H1 (cell line): ENCODE data around the gene RNF187. TPM values are rescaled to one million over a fixed set of nuclear protein-coding genes. Genes with fewer than 3 reads are reported as not detected.
A peak's percentile ranks its signal among the peaks of the same experiment; 100 is the strongest.

Source experiments
- BACH1 ChIP-seq: IDR thresholded peaks from 2 replicates; pipeline ENCODE4 v1.6.1; 2012; ENCODE audit warnings: low read length, improper control_type of control experiment
- CBX5 ChIP-seq: fragments of 300-800, 300-1000 bp; sonication (generic); IDR thresholded peaks from 2 replicates; pipeline ENCODE4 v1.7.1; 2016; ENCODE audit warnings: antibody characterized with exemption, low read length, low read depth
- CBX8 ChIP-seq: fragments of 300-800, 300-1000 bp; sonication (generic); IDR thresholded peaks from 2 replicates; pipeline ENCODE4 v1.7.1; 2016; ENCODE audit warnings: low read depth, low read length, borderline replicate concordance
- CEBPB ChIP-seq: IDR thresholded peaks from 2 replicates; pipeline ENCODE4 v1.6.1; 2012; ENCODE audit warnings: low read depth, low read length
- CTBP2 ChIP-seq: IDR thresholded peaks from 2 replicates; pipeline ENCODE4 v1.7.0; 2011; ENCODE audit warnings: borderline replicate concordance, mild to moderate bottlenecking, moderate library complexity, mixed read lengths, low read length; ENCODE audit not compliant: insufficient read depth, insufficient read length
- FOSL1 ChIP-seq: IDR thresholded peaks from 2 replicates; pipeline ENCODE4 v1.6.1; 2011; ENCODE audit warnings: mild to moderate bottlenecking, low read depth, low read length, moderate library complexity; ENCODE audit not compliant: insufficient read depth
- MAFK ChIP-seq: IDR thresholded peaks from 2 replicates; pipeline ENCODE4 v1.6.1; 2012; ENCODE audit warnings: low read depth, mild to moderate bottlenecking, improper control_type of control experiment, low read length
- PHF8 ChIP-seq: fragments of 200-600 bp; sonication (generic); conservative IDR thresholded peaks from 2 replicates; pipeline ENCODE4 v1.7.1; 2012; ENCODE audit warnings: low read depth, mild to moderate bottlenecking, inconsistent platforms, low read length, moderate library complexity
- POU5F1 ChIP-seq: IDR thresholded peaks from 2 replicates; pipeline ENCODE4 v1.6.1; 2011; ENCODE audit warnings: low read depth, mild to moderate bottlenecking, low read length, moderate library complexity
- RNF2 ChIP-seq: fragments of 200-900, 300-1000 bp; sonication (generic); IDR thresholded peaks from 2 replicates; pipeline ENCODE4 v1.7.1; 2016; ENCODE audit warnings: borderline replicate concordance, low read depth, mild to moderate bottlenecking, antibody characterized with exemption, low read length; ENCODE audit not compliant: poor library complexity, severe bottlenecking; ENCODE audit errors: missing control alignments
- RXRA ChIP-seq: IDR thresholded peaks from 2 replicates; pipeline ENCODE4 v1.6.1; 2011; ENCODE audit warnings: low read depth, mild to moderate bottlenecking, low read length, moderate library complexity; ENCODE audit not compliant: insufficient read depth
- SIN3A ChIP-seq, 2 experiments: IDR thresholded peaks in 1 of 2; conservative IDR thresholded peaks in 1 of 2; 2 replicates each; pipeline ENCODE4 v1.6.1; 2011 to 2012; ENCODE audit warnings: low read length in 2 of 2, improper control_type of control experiment in 1 of 2, low read depth in 1 of 2, mild to moderate bottlenecking in 1 of 2
- SIRT6 ChIP-seq: IDR thresholded peaks from one replicate; pipeline ENCODE4 v1.7.1; 2012; ENCODE audit warnings: low read length, inconsistent platforms
- TEAD4 ChIP-seq: IDR thresholded peaks from 2 replicates; pipeline ENCODE4 v1.6.1; 2012; ENCODE audit warnings: low read depth, low read length, inconsistent platforms, mixed read lengths
- polyA plus RNA-seq, 7 experiments: library from polyadenylated mRNA; depleted of rRNA in 3 of 7; stranded (reverse) in 5 of 7; unstranded in 2 of 7; fragments of >200 nt in 5 of 7; fragments of 200-250 nt in 2 of 7; gene quantifications; 1 replicate in 5 of 7; 2 replicates in 1 of 7; 4 replicates in 1 of 7; pipeline versions ENCODE4 v1.2.1 to v1.2.3, GENCODE V29; 2011 to 2013; ENCODE audit warnings: missing spikeins in 2 of 7, mixed read lengths in 2 of 7
- total RNA-seq: library from RNA; stranded (reverse); fragmentation: NEBNext Ultra II Directional; extraction: Animal tissue kit (Norgen Biotek cat#: 25700); gene quantifications from 2 replicates; pipeline ENCODE4 v1.2.1, GENCODE V29; 2021
- TF ChIP-seq, protein P1 (sequence below): IDR thresholded peaks from 2 replicates; pipeline ENCODE4 v1.6.1; 2012; ENCODE audit warnings: low read length, inconsistent platforms

RNF187 gene
- total and polyA plus RNA-seq, 2 of the 8 experiments (the other 6 are each of a cell fraction or from before 2014, with no cell fraction given) = 47.0 to 113 TPM

DNA sequence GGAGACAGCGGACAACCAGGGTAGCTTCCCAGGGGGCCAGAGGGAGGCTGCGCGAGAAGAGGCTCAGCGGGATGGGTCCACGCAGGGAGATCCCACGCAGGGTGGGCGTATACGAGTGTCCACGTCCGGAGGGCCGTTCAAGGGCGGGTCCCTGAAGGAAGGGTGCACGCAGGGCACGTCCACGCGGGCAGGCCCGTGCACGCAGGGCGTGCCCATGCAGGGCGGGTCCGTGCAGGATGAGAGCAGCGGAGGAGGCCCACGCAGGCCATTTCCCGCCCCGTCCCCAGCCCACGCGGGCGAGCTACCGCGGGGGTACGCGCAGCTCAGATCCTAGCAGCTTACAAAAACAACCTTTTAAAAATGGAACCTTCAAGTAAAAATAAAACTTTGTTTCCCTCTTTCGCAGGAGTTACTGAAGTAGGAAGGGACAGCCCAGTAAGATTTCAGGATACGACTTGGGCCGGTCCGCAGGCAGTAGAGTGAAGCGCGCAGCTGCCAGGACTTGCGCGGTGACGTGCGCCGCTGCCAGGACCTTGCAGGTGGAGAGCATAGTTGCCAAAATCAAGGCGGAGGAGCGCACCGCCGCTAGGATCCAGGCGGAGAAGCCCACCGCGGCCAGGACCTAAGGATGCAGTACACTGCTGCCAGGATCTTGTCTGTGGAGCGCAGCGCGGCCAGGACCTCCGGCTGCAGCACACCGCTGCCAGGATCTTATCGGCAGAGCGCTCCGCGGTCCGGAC is 416 bp upstream of the RNF187 start (continued):
- TF ChIP-seq BACH1 (peak; percentile 93), CBX5 (no peak), POU5F1 (no peak), RXRA (no peak), FOSL1 (no peak), CTBP2 (peak; percentile 75), CBX8 (no peak), TEAD4 (peak; percentile 38; the same call in 1 of the 2 replicates), MAFK (no peak), SIRT6 (no peak), CEBPB (no peak), PHF8 (peak; percentile 45; the same call in 1 of the 2 replicates), SIN3A (conservative IDR thresholded peaks at IDR 0.05 in 1 of 2, IDR thresholded peaks at IDR 0.05 in 1 of 2; ENCODE audit: low read depth in 1 of 2, low read length in 2 of 2) (peak; percentile 18 to 26; a peak in 1 of 4 replicates), RNF2 (no peak)
- TF ChIP-seq, protein P1, sequence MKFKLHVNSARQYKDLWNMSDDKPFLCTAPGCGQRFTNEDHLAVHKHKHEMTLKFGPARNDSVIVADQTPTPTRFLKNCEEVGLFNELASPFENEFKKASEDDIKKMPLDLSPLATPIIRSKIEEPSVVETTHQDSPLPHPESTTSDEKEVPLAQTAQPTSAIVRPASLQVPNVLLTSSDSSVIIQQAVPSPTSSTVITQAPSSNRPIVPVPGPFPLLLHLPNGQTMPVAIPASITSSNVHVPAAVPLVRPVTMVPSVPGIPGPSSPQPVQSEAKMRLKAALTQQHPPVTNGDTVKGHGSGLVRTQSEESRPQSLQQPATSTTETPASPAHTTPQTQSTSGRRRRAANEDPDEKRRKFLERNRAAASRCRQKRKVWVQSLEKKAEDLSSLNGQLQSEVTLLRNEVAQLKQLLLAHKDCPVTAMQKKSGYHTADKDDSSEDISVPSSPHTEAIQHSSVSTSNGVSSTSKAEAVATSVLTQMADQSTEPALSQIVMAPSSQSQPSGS = no peak
